22Rv1 (cell line): ENCODE data around the gene PRDM15.

ENCODE experiments used
- H3K27ac ChIP-seq: fragments of 450-650 bp; 2 replicates; pipeline ENCODE4 v1.5.1; 2017
- ZFX ChIP-seq: fragments of 450-650 bp; IDR thresholded peaks from 2 replicates; pipeline ENCODE4 v1.6.1; 2017; ENCODE audit warnings: antibody characterized with exemption, borderline replicate concordance
- TF ChIP-seq, protein P1 (sequence below): fragments of 450-650 bp; IDR thresholded peaks from 2 replicates; pipeline ENCODE4 v1.5.1; 2017; ENCODE audit warnings: mild to moderate bottlenecking

Gene PRDM15

DNA sequence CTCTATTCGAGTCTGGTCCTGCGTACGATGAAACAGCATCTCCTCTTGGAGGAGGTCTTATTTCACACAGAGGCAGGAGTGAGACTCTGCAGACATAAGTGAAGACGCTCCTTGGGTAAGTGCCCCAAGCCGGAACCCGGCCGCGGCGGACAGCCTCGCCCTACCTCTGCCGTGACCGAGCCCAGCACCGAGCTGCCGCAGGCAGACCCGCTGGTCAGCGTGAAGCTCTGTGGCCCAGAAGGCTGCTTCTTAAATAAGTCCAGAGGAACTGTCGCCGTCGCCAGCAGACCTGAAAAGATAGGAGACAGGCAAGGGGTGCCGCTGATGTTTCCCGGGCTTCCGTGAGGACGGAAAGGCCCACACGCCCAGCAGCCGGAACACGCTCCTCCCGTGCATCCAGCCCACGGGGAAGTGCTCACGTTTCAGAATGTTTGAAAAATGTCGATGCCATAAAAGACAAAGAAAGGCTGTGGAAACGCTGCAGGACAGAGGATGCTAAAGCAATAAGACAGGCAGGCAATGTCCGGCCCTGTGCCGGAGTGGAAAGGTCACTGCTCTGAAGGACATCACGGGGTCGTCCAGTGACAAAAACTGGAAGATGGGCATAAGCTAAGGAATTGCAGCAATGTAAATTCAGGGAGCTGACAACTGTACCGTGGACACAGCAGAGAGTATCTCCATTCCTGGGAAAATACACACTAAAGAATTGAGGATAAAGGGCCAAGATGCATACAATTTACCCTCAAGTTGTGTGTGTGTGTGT lies 28.5 kb upstream of the PRDM15 start:
- TF ChIP-seq, protein P1, sequence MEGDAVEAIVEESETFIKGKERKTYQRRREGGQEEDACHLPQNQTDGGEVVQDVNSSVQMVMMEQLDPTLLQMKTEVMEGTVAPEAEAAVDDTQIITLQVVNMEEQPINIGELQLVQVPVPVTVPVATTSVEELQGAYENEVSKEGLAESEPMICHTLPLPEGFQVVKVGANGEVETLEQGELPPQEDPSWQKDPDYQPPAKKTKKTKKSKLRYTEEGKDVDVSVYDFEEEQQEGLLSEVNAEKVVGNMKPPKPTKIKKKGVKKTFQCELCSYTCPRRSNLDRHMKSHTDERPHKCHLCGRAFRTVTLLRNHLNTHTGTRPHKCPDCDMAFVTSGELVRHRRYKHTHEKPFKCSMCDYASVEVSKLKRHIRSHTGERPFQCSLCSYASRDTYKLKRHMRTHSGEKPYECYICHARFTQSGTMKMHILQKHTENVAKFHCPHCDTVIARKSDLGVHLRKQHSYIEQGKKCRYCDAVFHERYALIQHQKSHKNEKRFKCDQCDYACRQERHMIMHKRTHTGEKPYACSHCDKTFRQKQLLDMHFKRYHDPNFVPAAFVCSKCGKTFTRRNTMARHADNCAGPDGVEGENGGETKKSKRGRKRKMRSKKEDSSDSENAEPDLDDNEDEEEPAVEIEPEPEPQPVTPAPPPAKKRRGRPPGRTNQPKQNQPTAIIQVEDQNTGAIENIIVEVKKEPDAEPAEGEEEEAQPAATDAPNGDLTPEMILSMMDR, result no peak
- no peak for TF ChIP-seq ZFX
- no peak overlapping the region for H3K27ac ChIP-seq

DNA sequence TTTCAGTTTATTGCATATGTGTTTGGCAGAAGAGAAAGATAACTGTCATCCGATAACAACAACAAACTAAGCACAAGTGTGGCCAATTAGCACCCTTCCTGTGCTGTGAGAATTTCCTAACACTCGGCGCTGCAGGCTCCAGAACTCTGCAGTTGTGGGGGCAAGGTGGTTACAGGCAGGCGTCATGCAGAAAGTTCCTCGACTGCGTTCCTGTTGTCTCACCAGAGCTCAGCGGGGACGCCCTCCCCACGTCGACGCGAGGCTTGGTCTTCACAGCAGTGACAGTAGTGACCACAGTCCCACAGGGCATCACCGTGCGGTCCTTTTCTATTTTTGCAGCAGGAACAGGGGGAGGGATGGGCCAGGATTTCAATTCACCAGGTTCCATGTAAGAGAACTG lies 27.6 kb upstream of the PRDM15 start:
- TF ChIP-seq ZFX, result no peak
- TF ChIP-seq, protein P1, result no peak
- H3K27ac ChIP-seq, result no peak overlapping the region

DNA sequence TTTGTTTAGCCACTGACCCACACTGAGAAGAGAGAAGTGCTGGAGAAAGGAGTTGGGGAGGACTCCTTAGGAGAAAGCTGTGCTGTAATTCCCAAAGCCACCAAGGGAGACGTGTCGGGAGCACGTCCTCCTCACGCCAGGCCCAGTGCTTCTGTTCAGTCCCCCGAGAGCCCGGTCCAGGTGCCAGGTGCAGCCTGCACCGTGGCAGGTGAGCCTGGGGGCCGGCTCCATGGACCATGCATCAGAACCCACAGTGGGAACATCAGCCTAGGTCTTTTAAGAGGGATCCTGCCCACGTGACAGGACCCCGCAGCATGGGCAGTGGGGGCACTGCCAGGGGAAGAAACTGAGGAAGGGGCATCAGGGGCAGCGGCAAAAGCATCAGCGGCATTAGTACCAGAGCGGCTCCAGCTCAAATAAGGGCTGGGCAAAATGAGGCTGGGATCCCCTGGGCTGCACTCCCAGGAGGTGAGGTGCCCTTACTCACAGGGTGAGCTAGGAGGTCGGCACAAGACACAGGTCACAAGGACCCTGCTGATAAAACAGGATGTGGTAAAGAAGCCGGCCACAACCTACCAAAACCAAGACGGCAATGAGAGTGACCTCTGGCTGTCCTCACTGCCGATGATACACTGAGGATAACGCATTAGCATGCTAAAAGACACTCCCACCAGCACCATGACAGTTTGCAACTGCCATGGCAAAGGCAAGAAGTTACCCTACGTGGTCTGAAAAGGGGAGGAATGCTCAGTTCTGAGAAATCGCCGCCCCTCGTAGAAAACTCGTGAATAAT lies 24.6 kb upstream of the PRDM15 start:
- H3K27ac ChIP-seq, result no peak overlapping the region
- TF ChIP-seq, protein P1, result no peak
- no peak for TF ChIP-seq ZFX

DNA sequence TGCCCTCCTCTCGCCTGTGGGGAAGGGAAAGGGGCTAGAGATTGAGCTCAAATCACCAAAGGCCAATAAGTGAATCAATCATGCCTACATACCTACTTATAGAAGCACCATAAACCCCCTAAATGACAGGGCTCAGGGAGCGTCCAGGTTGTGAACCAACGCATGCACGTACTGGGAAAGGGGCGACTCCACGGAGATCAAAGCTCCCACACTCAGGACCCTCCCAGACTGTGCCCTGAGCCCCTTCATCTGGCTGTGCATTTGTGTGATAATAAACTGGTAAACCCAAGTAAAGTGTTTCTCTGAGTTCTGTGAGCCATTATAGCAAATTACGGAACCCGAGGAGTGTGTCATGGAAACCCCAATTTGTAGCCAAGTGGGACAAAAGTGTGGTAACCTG lies 23.8 kb upstream of the PRDM15 start:
- H3K27ac ChIP-seq, result no peak overlapping the region
- TF ChIP-seq ZFX, result no peak
- TF ChIP-seq, protein P1, result no peak

DNA sequence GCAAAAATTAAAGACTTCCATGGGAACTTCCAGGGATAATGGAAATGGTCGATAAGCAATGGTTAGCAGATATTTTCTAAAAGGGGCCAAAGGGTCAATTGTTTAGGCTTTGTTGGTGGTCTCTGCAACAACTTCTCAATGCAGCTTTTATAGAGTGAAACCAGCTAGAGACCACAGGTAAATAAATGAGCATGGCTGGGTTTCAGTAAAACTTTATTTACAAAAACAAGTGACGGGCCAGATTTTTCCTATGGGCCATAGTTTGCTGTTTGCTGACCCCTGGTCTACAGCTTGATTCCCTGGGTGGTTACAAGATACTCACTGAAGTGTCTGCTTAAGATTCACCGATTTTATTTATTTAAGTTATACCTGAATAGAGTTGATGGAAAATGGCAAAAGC lies 22.6 kb upstream of the PRDM15 start:
- TF ChIP-seq, protein P1, result no peak
- no peak for TF ChIP-seq ZFX
- no peak overlapping the region for H3K27ac ChIP-seq

DNA sequence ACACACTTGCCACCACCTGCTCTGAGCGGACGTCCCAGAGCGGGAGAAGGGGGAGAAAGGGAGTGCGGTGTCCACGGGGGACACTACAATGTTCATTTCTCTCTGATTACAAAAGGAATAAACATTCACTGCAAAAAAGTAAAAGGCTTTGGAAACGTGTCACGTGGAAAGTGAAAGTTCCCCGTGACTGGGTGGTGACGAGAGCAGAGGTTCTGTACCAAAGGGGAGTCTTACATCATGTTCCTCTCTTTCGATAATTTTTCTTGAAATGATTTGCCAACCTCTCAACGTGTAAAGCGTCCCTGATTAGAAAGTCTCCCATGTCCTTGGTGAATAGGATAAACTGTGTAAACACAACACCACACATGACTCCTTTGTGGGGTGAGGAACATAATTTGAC lies 22.0 kb upstream of the PRDM15 start:
- H3K27ac ChIP-seq, result no peak overlapping the region
- TF ChIP-seq ZFX, result no peak
- TF ChIP-seq, protein P1, result no peak

DNA sequence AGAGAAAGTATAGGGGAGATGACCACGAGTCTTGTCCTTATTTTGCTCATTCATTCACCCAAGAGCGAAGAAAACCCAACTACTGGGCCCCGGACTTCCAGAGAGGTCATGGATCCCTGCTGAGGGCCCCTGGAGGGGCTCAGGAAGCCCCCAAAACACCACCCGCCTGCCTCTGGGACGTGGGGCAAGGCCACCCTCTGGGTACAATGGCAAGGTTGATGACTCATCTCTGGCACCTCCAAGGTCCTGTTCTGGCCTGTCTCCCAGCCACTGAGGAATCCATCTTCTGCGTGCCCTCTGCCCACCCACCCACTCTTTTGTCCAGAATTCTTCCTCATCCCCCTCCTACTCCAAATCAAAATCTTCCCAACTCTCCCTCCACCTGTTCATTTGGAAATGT lies 21.3 kb upstream of the PRDM15 start:
- TF ChIP-seq ZFX, result no peak
- TF ChIP-seq, protein P1, result no peak
- no peak overlapping the region for H3K27ac ChIP-seq
